ENCODE measurements around the gene PTPN23.

Gene PTPN23

DNA sequence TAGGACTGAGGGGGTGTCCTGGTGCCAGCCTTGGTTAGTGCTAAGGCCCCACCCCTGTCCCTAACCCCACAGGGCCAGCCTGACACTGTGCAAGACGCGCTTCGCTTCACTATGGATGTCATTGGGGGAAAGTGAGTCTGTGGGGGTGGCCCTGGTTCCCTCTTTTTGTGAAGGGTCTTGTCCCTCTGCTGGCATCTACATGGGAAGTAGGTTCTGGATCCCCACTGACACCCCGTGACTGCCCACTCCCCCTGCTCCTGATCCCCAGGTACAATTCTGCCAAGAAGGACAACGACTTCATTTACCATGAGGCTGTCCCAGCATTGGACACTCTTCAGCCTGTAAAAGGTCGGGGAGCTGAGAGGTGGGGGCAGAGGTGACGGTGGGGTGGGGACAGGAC, 26.4 kb downstream of the PTPN23 start:
- DNase-seq (ENCODE audit: low spot score) = no peak

DNA sequence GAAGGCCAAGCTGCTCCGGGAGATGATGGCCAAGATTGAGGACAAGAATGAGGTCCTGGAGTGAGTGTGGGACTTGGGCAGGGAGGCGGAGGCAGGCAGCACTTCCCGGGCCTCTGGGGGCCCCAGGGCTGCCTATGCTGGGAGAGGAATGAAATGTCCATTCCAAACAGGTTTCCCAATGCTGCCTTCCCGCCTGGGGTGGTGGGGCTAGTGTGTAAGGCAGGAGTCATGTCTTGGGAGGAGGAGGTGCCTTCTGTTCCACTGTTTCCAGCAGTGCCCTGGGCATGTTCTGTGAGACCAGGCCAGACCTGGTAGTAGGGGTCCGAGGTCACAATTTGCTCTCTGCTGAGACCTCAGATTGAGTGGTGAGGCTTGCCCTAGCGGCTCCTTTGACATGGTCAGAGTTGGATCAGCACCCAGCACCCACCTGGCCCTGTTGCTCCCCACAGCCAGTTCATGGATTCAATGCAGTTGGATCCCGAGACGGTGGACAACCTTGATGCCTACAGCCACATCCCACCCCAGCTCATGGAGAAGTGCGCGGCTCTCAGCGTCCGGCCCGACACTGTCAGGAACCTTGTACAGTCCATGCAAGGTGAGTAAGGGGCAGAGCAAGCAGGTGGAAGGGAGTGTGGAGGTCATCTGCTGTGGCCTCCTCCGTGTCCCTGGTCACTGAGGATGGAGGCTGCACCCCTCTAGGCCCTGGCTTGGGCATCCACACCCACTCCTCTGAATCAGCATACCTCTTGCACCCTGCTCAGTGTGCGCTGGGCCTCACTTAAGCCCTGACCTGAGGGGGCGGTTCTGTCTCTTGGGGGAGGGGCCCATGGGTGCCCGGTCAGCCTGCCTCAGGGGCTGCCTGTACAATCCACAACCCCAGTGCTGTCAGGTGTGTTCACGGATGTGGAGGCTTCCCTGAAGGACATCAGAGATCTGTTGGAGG, 27.3 kb downstream of the PTPN23 start:
- no peak for DNase-seq (ENCODE audit: low spot score)

GRCh38 chr3:47408839-47409229, 28.0 kb downstream of the PTPN23 start:
- DNase-seq (ENCODE audit: low spot score) = no peak

GRCh38 chr3:47409284-47409683, 28.5 kb downstream of the PTPN23 start:
- no peak for DNase-seq (ENCODE audit: low spot score)

- no peak for DNase-seq (ENCODE audit: low spot score)
Observed at GRCh38 chr3:47409688-47410416, 29.0 kb downstream of the PTPN23 start.

- DNase-seq (ENCODE audit: low spot score) = no peak
Observed at GRCh38 chr3:47410417-47410720, 29.5 kb downstream of the PTPN23 start.

- no peak for DNase-seq (ENCODE audit: low spot score)
Observed at GRCh38 chr3:47410801-47411646, 30.2 kb downstream of the PTPN23 start.

DNA sequence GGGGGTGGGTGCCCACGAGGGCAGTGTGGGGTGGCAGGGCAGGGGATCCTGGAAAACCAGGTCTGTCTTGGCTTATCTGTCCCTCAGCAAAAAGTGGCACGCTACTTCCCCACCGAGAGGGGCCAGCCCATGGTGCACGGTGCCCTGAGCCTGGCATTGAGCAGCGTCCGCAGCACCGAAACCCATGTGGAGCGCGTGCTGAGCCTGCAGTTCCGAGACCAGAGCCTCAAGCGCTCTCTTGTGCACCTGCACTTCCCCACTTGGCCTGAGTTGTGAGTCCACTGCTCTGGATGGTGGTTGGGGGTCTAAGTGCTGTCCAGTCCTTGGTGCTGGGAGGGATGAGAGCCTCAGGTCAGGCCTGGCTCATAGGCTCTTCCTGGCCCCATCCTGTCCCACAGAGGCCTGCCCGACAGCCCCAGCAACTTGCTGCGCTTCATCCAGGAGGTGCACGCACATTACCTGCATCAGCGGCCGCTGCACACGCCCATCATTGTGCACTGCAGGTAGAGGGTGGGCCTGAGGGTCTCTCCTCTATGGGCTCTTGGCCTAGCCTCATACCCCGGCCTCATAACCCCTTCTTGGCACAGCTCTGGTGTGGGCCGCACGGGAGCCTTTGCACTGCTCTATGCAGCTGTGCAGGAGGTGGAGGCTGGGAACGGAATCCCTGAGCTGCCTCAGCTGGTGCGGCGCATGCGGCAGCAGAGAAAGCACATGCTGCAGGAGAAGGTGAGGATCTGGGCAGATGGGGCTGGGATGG, 31.1 kb downstream of the PTPN23 start:
- no peak for DNase-seq (ENCODE audit: low spot score)

DNA sequence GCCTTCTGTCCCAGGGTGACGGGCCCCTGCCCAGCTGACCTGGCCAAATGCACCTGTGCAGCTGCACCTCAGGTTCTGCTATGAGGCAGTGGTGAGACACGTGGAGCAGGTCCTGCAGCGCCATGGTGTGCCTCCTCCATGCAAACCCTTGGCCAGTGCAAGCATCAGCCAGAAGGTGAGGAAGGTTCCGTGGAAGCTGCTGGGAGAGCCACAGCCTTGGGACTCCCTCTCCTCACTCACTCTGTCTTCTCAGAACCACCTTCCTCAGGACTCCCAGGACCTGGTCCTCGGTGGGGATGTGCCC, 31.6 kb downstream of the PTPN23 start:
- DNase-seq (ENCODE audit: low spot score) = no peak

DNA sequence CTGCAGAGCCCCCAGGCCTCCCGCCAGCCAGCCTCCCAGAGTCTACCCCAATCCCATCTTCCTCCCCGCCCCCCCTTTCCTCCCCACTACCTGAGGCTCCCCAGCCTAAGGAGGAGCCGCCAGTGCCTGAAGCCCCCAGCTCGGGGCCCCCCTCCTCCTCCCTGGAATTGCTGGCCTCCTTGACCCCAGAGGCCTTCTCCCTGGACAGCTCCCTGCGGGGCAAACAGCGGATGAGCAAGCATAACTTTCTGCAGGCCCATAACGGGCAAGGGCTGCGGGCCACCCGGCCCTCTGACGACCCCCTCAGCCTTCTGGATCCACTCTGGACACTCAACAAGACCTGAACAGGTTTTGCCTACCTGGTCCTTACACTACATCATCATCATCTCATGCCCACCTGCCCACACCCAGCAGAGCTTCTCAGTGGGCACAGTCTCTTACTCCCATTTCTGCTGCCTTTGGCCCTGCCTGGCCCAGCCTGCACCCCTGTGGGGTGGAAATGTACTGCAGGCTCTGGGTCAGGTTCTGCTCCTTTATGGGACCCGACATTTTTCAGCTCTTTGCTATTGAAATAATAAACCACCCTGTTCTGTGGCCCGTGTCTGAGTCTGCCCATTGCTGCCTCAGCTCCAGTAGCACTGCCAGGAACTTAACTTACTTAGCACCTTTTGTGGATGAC, 32.2 kb downstream of the PTPN23 start:
- DNase-seq (ENCODE audit: low spot score) = no peak

DNA sequence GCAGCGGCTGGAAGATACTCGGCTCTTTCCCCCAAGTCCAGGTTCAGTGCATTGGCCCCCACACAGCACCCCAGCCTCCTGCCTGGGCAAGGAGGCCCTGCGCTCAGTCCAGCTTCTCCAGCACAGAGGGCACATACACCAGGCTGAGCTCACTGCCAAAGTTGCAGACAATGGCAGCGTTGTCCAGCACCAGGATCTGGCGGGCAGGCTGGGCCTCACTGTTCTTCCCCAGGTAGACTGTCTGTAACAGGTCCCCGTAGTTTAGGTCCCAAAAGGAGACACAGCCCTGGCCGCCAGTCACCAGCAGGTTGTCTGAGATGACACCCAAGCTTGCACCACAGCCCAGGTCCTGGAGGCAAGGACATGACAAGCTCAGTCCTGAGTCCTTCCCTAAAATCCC, 32.9 kb downstream of the PTPN23 start:
- DNase-seq (ENCODE audit: low spot score) = peak; percentile 75

DNA sequence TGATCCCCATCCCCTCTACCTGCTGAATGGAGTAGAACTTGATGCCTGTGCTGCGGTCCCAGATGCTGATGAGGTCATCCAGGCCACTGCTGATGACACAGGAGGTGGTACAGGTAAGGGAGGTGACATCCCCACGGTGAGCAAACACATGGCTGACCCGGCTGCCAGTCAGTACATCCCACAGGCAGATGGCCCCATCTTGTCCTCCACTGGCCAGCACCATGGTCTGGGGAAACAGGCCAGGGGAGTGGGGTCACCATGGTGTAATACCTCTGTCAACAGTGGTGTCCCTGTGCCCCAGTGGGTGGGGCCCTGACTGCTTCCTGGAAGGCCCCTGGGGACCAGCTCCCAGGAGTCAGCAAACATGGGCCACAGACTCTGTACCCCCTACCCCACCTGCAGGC, 33.3 kb downstream of the PTPN23 start:
- DNase-seq (ENCODE audit: low spot score) = no peak

- peak; percentile 51 for DNase-seq (ENCODE audit: low spot score)
Observed at GRCh38 chr3:47414666-47415587, 34.1 kb downstream of the PTPN23 start.

DNA sequence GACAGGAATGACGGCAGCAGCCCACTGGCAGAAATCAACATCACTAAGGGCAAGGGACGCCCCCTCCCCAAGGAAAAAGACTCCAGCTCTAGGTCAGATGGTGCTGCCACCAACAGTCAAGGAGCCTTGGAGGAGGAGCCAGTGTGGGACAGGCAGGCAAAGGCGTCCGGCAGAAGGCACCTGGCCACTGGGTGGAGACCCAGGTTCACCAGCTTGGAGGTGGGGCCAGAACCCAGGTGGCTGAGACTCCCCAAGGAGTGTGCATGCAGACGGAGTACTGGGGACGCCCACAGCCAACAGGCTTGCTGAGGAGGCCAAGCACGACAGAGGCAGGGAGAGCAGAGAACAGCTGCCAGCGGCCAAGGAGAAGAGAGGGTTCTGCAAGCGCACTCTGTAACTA, 35.2 kb downstream of the PTPN23 start:
- no peak for DNase-seq (ENCODE audit: low spot score)

- no peak for DNase-seq (ENCODE audit: low spot score)
Observed at GRCh38 chr3:47418167-47419082, 37.6 kb downstream of the PTPN23 start.

DNA sequence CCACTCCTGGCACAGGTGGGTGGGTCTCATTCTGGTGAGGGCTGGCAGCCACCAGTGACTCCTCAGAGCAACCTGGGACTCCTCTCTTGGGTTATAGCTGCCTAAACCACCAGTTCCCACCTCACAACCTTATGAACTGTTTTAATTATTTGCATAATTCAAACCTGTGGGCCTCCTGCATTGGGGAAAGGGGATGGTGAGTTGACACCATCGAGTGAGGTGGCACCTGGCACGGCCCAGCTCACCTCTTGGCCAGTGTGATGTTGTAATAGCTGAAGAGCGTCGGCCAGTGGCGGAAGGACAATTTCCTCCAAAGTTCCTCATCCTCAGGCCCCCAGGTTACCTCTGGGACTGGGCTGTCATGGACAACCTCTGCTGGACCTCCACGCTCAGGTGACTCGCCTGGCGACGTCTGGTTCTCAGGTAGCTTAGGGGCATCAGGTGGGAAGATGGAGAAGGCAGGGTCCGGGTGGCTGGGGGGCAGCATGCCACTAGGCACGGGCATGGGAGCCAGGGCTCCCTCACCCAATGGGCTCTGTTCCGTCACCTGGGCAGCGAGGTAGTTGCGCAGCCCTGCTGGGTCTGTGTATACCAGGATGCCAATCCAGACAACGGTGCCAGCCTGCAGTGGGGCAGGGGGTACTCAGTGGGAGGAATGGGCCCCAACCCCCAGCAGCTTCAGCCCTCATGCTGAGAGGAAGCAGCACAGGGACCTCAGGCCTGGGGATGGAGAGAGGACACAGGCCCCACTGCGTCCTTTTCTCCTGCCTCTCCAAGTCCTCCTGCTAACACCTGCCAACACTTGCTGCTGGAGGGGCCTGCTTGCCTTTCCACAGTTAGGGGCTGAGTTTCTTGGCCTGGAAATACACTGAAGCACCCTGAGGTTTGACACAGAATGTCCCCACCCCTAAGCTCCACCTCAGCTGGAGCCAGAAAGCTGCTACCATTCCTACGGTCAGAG, 38.5 kb downstream of the PTPN23 start:
- no peak for DNase-seq (ENCODE audit: low spot score)

DNA sequence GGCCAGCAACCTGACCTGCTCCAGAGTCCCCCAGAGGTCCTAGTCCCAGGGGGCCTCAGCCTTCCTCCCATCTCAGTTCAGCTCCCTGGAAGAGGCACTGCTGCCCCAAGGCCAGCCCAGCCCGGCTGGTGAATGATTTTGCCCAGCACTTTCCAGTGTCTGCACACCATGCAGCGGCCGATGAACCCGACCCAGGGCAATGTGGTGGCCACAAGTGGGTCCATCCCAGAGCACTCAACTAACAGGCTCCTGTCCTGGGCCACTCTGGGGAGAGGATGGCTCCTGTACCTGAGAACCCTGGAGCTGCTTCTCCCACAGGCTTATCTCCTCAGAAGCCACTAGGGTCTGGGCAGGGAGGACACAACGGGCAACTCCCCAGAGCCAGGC, 39.2 kb downstream of the PTPN23 start:
- no peak for DNase-seq (ENCODE audit: low spot score)

Measured in putamen (tissue), 1 donor.